ENCODE data around the gene SUPT6H.

SUPT6H gene

DNA sequence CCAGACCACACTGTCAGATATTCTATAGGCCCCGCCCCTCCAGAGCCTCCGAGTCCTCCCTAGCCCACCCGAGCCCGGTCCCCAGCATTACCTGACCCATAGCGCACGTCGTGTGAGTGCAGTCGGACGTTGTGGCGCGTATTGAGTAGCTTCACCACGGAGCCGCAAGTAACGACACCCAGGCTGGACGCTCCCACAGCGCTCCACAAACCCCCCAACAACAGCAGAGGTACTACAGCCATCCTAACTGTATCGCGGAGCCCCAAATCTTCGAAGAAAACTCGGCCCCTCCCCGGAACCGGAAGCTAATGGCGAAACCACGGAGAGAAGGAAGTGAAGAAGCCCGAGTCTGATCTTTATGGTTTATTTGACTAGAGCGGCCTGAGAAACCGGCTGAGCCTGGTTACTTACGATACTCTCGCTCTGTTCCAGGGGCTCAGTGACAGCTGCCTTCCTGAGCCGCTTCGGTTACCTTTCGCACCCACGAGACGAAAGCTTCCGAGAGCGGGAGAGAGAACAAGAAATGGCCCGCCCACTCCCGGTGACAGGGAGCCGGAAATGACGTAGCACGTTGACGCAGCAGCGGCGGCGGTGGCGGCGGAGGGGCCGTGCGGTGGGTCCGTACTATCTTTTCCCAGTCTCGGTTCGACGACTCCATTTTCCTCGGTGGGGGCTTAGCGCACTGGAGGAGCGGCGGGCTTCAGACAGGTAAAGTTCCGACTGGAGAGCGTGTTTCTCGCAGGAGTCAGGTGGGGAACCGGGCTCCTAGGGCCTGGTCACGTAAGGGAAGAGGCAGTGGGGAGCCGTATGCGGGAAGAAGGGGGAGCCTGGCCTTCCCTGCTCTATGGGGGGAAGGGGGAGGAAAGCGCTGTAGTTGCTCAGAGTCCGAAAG lies at the start of gene SUPT6H, which contains the start of gene SDF2:
Gene SUPT6H (plus strand): TSS at position 571 of the 892 bp plus-strand sequence. CDS start 11,197 bp downstream, outside the sequence.
Gene SDF2 (minus strand): TSS at position 272 of the 892 bp plus-strand sequence. CDS start 30 bp downstream, at position 242.
- peak; percentile 92 to 95 for DNase-seq

DNA sequence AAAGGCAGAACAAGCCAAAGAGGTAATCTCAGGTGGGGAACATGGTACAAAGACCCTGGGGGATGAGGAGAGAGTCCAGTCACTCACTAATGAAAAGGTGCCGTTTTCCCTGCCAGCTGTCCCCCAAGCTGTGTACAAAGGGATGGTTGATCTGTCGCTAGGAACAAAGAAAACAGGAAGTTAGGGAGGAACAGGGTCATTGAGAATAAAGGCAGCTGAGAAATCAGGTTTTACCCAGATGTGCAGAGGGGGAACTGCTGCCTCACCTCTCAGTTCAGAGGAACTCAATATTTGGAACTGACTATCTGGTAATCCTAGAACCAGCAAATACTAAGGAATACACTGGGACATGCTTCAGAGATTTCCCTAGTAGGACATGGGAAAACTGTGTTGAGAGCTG lies 49.5 kb upstream of the SUPT6H start:
- DNase-seq, result no peak

DNA sequence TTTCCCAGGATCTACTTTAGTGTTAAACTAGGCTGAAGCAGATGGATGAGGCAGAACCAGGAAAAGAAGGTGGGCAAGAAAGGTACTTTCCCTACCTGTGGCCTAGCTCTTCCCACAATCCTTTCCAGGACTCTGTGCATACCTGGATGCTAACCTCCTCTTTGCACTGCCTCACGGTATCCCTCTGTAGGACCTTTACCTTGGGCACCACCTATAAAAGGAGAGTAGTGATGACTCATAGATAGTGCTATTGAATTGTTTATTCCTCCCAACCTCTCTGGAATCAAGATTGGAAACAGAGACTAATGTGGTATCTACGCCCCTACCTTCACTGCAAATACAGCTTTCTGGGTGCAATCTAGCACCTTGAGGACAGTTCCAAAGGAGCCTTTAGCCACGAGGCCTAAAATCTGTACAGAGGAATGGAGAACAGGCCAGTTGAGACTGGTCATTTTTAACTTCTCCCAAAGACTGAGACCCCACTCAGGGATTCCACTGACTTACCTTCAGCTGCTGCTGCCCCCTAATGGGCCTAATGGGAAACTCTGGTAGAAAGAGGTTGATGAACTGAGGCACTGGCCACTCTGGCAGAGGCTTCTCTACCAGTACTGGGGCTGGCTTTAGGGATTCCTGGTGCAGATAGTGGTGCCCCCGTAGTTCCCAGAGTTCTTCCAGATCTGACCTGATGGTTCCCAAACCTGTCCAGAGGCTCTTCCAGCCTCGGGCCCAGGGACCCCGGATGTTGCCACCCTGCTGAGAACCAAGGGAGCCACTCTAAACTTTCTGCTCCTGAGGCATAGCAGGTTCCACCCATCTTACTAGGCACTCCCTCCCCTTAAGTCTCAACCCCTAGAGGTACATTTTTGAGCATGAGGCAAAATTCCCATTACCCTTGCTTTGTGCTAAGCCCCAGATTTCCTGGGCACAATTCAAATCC lies 48.8 kb upstream of the SUPT6H start:
- peak; percentile 19 to 24 for DNase-seq

DNA sequence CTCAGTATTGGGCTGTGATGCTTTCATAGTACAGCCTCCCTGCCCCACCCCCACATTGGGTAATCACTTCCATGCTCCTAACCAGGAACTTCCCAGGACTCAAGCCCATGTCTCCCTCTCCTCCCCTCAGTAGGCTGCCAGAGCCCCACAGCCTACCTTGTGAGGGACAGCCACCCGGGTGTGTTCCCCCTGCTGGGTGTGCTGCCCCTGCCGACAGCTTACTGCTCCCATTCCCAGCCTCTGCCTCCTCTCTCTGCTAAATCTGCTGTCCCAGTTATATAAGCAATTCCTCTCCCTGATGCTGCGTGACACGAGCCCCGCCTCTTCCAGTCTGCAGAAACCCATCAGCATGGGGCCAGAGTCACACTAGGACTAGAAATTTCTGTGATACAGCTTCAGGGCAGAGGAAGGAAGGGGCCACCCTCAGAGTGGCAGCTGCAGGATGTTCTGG lies 48.0 kb upstream of the SUPT6H start, which contains the start of gene RSKR:
Gene RSKR (minus strand): TSS at position 255 of the 451 bp plus-strand sequence. CDS start 24 bp downstream, at position 231.
- DNase-seq, result no peak

DNA sequence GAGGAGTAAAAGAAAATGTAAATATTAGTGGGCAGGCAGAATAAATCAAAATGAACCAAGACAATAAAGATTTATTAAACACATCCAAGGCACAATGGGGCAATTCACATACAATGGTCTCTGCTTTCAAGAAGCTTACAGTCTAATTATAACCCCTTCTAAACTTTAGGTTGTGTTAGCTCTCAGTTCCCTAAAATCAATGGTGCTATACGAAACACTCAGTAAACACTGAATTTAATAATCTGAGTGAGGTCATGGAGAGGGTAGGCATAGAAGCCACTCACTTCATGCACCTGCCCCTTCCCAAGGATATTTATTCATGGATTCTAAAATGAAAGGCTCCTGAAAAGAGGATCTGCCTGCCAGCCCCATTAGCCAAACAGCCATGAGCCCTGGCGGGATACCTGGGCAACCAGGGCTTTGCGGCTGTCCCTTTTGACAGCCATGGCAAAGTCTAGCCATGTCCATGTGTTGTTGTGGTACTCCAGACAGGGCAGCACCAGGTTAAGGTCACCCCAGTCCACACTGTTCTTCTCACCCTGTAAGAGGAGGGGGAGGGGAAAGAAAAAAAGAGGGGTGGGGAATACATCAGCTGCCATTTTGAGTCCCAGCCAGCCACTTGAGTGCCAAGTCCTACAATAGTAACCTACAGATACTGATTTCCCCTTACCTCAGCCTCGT lies 46.6 kb upstream of the SUPT6H start:
- DNase-seq, result no peak

DNA sequence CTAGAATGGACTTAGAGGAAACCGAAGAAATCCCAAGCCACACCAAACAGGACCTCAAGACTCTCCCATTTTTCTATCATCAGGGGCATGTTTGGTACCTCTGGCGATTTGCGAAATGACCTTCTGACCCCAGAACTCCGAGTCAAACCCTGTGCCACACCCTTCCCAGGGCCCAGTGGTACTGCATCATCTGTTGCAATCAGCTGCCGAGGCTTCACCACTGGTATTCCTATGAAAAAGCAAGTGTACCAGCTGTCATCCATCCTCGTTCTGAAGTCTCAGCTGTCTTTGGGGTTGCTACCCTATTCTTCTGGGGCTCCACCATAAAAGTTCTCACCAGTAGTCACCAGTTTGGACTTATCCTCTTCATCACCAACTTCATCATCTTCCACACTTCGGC lies 45.7 kb upstream of the SUPT6H start:
- DNase-seq, result no peak

DNA sequence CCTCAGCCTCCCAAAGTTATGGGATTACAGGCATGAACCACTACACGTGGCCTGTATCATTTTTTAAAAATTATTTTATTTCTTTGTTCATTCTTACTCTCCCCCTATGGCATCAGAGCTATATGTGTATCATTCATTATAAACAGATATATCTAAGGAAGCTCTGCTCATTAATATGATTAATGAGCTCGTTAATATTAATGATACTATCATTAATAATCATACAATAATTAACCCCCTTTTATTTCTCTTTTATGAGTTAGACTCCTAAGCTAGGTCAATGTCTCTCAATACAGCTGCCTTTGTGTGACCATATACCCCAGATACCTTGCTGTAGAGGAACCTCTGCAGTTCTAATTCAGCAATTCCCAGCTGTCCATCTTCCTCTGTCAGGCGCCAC lies 43.5 kb upstream of the SUPT6H start:
- DNase-seq, result no peak

DNA sequence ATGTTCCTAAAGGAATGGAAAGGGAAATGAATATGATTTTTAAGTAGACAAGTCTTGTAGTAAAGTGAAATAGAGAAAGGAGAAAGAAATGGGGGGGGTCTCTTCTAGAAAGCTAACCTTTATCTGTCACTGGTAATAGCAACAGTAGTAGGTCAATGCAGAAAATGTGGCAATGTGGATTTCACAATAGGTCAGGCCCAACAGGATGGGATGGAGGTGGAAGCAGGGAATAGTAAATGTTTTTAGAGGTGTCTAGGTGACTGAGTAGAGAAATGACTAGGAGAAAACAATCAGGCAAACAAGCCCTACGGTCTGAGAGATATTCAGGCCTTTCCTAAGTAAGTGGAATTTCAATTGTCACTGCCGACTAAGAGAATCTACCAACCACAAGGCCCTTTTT lies 42.0 kb upstream of the SUPT6H start:
- DNase-seq, result no peak

DNA sequence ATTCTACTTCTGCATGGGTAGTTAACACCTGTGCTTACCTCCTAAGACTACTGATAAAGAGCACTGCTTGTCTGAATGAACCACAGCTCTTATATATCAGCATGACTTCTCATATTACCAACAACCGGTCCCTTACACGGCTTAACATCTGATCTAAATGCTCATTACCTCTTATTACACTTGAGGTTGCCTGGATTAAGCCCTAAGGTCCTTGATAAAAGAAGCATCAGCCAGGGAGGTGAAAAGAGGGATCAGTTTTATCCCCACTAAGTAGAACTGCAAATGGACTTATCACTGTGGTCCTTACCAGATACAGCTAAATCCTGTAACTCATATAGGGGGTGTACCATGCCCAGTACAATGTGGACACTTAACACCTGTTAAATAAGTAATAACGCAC lies 39.8 kb upstream of the SUPT6H start:
- no peak for DNase-seq

DNA sequence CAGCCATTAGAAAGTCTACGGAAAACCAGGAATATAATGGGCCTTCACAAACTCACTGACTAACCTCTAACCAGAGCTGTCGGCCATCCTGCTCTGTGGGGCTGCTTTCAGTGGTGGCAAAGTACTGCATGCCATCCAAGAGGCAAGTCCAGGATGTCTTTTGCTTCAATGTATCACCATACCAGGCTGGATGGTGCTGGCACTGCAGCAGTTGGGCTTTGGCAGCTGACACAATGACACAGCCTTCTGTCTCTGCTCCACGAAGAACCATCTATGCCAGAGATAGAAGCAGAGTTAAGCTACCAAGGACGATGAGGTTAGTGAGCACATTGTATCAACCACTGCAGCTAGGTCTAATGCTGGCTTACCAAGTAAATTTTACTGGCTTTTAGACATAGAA lies 38.3 kb upstream of the SUPT6H start:
- DNase-seq, result no peak

DNA sequence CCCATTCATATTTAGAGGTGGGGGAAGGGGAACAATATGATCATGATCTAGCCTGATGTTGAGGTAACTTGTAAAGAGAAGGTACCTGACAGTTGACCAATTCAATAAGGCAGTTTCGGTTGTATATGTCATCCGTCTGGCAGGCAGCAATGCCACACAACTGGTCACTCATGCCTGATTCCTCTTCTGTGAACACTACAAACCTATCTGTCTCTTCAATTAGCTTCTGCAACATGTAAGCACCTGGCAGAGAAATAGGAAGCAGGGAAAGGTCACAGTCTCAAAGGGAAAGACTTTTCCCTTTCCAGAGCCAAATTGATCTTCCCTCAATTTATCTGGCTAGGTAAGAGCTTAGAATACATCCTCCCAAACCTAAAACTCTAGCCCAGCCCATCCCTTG lies 37.9 kb upstream of the SUPT6H start:
- no peak for DNase-seq

DNA sequence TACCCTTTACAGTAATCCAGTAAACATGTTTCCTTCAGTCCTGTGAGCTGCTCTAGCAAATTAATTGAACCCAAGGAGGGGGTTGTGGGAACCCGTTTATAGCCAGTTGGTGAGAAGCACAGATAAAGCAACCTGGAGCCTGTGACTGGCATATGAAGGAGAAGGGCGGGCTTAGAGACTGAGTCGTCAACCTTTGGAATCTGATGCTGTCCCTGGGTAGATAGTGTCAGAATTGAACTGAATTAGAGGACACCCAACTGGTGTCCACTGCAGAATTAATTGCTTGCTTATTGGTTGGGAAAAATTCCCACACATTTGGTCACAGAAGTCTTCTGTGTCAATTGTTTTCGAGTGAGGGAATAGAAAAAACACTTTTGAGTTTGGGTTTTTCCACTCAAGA lies 35.2 kb upstream of the SUPT6H start:
- DNase-seq, result no peak

DNA sequence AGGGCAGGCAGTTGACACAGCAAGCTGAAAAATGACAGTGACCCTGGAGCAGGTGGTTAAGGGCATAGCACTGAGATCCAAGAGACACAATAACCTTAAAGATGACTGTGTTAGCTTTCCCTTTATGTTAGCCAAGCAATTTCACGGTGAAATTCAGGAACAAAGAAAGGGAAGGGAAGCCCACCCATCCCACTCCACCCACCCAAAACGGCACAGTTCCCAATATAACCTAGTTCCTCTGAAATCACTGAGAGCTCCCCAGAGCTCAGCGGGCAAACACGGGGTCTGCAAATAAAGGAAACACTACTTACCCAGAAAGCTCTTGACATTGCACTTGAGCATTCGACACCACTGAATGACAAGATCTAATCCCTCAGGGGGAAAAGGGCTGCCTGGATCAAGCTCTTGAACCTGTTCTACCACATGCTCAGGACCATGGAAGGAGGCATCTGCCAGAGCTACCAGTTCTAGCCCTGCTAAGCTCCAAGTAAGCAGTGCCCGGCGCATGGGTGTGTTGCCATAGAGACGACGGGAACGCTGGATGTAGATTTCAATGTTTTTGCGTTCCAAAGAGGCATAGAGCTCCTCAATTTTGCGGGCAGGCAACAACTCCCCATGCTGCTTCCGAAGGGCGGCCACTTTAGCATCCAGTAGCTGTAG lies 27.7 kb upstream of the SUPT6H start:
- no peak for DNase-seq

DNA sequence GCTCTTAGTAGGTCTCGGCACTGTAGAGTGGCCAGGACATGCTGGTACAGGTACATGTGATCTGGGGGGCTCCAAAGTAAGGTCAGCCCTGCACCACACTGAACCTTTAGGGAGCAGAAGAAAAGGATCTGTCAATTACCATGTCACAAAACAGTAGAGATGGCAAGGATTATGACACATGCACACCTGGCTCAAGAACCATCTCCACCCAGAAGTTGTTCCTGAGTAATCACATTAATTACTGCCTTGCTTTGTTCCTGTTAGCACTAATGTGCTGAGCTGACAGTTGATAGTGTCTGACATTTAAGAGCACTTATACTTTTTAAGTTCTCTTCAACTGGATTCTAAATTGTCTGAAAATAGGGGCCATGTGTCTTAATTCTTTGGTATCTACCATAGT lies 26.5 kb upstream of the SUPT6H start:
- DNase-seq, result no peak

DNA sequence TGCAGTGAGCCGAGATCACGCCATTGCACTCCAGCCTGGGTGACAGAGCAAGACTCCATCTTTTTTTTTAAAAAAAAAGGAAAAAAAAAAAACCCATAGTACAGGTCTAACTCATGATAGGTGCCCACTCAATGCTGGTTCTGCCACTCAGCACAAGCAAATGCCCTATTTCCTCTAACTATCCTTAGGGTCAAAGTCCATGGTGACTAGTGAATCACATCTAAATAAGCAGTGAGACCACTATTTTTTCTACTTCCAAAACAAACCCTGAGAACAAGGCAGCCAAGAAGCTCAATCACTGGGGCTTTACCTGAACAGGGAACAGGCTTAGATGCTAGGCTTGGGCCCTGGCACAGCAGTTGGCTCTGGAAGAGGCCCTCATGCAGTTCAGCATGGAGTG lies 20.4 kb upstream of the SUPT6H start:
- DNase-seq, result no peak

DNA sequence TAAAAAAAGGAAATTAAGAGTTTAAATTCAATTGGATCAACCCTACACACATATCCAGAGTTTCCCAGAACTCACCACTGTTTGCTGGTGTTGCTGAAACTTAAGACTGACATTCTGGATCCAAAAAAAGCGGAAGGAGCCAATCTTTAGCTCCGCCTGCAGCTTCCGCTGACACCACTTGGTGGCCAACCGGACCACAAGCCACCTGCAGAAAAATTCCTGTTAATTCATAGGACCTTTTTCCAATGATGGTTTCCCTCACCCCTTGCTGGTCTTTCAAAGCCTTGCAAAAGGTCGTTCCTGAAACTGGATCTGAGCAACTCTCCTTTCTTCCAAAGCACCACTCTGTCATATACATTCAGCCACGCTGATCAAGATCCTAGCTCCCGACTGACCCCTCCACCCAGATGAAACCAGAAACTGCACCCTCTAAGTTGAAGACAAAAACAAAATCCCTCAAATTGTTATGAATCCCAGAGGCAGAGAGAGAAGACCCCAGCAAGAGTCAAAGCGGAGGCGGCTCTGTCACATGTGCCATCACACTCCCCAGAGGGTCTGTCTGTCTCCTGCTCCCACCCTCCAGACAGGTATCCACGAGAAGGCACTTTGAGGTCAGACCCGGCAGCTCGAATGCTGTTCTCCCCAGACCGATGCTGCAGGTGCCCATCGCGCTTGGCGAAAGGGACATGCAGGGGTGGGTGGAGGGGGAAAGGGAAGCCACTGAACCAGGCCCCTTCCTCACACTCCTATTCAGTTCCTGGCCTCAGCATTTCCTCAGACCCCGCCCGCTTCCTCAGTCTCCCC lies 17.8 kb upstream of the SUPT6H start:
- DNase-seq, result peak; percentile 82

DNA sequence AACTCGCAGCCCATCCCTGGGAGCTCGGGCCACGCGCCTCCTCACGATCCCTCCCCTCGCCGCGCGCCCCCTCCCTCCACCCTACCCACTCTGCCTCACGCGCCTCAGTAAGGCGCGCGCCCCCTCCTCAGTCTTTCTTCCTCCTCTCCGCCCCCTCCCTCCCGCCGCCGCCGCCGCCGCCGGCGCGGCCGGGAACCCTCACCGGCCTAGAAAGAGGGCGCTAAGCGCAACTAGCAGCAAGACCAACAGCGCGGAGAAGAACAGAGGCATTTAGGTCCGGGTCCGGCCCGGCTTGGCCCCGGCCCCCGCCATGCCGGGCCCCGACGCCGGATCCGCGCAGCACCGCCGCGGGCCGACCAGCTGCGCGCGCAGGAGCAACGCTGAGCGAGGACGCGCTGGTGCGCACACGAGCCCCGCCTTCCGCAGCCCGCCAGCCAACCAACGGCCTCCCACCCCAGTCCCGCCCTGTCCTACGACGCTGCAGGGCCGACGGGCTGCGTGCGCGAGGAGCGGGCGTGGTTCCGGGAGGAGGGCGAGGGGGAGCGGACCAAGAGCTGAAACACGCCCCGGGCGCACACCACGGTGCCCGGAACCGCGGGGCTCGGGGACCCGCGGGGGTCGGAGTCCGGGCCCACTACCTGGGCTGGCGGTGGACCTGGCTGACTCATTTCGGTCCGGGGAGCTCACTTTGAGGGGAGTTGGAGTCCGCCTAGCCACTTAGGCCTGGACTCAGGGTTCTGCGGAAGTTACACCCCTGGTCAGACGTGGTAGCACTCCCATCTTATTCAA lies 17.0 kb upstream of the SUPT6H start, which contains the start of gene BLTP2:
Gene BLTP2 (minus strand): TSS at position 372 of the 789 bp plus-strand sequence. CDS start 102 bp downstream, at position 270.
- peak; percentile 91 for DNase-seq

DNA sequence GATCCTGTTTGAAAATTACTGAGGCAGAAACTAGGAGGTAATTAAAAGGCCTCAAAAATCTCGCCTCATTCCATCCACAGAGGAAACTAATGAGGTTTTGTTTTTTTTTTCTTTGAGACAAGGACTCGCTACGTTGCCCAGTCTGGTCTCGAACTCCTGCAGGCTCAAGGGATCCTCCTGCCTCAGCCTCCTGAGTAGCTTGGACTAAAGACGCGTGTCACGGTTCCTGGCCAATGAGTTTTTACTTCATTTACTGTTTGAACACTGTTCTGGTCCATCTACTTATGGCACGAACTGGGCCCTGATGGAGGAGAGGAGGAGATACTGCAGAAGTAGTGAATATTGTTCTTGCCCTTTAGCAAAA lies 16.4 kb upstream of the SUPT6H start:
- no peak for DNase-seq

DNA sequence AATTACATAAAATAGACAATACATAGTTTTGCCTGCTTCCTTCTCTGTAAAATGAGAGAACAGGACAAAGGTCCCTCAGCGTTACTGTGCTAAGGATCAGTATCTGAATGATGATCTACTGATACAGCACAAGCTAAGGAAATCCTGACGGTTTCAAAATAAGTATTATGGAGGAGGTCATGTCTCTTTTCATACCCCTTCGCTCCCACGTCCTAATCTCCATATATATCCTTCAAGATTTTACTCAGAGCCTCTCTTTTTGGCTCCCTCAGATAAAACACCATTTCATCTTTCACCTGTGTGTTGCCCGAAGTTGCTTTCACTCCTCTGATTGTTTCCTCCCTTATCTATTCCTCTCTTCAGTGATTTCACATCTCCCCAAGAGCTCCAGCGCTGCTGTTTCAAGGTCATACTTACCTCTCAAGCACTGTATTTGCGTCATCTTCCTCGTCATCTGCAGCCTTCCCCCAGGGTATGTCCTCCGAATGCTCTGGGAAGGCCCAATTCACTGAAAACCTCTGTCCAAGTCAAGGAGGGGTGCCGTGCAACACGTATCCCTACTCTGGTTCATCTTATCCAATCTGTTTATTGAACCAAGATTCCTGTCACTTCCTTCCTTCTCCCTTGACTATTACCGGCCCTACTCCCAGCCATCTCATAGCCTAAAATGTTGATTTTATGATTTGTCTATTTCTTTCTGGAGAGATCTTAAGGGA lies 15.8 kb upstream of the SUPT6H start:
- DNase-seq, result no peak

DNA sequence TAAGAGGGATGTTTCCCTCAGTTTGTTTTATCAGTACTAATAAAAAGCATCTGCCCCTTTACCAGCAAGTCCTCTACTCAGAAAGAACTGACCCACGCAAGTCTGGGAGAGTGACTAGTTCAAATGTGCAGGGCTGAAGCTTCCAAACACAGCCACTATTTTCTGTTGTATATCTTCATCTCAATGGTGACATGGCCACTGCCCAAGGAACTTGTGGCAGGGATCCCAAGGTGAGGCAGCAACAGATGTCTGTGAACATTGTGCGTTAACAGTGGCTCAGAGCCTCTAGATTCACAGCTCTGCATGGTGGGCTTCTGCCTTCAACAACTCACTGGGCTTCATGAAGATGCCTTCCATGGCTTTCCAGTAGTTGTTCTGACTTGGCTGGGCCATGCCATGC lies 13.3 kb upstream of the SUPT6H start:
- DNase-seq, result no peak

All from Kasumi-1 (cell line).